ENCODE results near the gene STRN. TPM values are rescaled to one million over a fixed set of nuclear protein-coding genes. Genes with fewer than 3 reads are reported as not detected.
"Not testable (repeated sequence)": the region's sequence is repeated elsewhere in the genome, so short reads cannot be mapped to it uniquely, and the experiment has no call there.

STRN gene
- total RNA-seq, 2 donors from 2014 or later = 44.0 to 50.6 TPM

DNA sequence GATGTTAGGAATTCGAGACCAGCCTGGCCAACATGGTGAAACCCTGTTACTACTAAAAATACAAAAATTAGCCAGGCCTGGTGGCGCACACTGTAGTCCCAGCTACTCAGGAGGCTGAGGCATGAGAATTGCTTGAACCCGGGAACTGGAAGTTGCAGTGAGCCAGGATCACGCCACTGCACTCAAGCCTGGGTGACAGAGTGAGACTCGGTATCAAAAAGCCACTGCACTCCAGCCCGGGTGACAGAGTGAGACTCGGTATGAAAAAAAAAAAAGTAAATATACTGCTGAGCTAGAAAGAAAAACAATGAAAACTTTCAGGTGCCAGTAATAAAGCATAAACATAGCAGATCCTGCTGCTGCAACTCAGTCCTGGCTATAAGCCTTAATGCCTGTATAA is 73.5 kb downstream of the STRN start:
- Mint-ChIP-seq H3K27me3 (ENCODE audit: insufficient read depth) (no peaks in the 10 kb centered on the region), H3K4me3 (no peak overlapping the region), H3K27ac (no peak overlapping the region), H3K9me3 (no peaks in the 10 kb centered on the region), H3K4me1 (no peaks in the 10 kb centered on the region), H3K36me3 (ENCODE audit: low read depth) (peaks cover 32% of the 10 kb centered on the region)
- Histone ChIP-seq H3K4me3 (ENCODE audit: low read length) (no peak overlapping the region), H3K4me1 (ENCODE audit: control insufficient read depth, insufficient read depth, low read length) (no peaks in the 10 kb centered on the region), H3K9ac (ENCODE audit: extremely low read depth, low read length, poor library complexity, severe bottlenecking) (no peak overlapping the region), H3K27me3 (ENCODE audit: control insufficient read depth, insufficient read depth, low read length, poor library complexity, severe bottlenecking) (no peaks in the 10 kb centered on the region), H3K36me3 (ENCODE audit: control insufficient read depth, insufficient read depth, low read length) (peaks cover 43% of the 10 kb centered on the region), H3K27ac (ENCODE audit: low read depth, low read length) (no peak overlapping the region), H3K9me3 (ENCODE audit: control insufficient read depth, low read length) (no peaks in the 10 kb centered on the region)
- no peak for DNase-seq
- WGBS, 2 experiments (ENCODE audit: insufficient coverage in 1 of 2, insufficient read length in 1 of 2) = 94 to 97% methylated on average over 7 of the region's 7 CpGs
- TF ChIP-seq, protein P1, sequence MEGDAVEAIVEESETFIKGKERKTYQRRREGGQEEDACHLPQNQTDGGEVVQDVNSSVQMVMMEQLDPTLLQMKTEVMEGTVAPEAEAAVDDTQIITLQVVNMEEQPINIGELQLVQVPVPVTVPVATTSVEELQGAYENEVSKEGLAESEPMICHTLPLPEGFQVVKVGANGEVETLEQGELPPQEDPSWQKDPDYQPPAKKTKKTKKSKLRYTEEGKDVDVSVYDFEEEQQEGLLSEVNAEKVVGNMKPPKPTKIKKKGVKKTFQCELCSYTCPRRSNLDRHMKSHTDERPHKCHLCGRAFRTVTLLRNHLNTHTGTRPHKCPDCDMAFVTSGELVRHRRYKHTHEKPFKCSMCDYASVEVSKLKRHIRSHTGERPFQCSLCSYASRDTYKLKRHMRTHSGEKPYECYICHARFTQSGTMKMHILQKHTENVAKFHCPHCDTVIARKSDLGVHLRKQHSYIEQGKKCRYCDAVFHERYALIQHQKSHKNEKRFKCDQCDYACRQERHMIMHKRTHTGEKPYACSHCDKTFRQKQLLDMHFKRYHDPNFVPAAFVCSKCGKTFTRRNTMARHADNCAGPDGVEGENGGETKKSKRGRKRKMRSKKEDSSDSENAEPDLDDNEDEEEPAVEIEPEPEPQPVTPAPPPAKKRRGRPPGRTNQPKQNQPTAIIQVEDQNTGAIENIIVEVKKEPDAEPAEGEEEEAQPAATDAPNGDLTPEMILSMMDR (conservative IDR thresholded peaks at IDR 0.05) = no peak

DNA sequence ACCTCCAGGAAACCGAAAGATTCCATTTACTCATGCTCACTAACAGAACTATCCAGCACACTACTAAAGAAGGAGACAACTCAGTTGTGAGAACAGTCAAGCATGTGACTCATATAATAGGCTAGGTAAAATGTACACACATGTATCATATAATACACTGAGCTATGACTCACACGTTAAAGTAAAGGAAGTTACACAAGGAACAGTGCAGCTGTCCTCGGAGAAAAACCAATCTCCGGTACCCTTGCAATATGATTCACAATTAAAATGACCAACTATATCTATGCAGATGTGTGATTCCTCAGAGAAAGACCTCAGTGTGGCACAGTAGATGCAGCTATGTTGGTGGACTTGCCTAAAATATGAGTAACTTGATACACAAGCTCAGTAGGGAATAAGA is 76.5 kb downstream of the STRN start:
- H3K27me3 Mint-ChIP-seq (ENCODE audit: insufficient read depth) = no peaks in the 10 kb centered on the region
- 93 to 97% methylated on average over 4 of the region's 4 CpGs for WGBS, 2 experiments (ENCODE audit: insufficient coverage in 1 of 2, insufficient read length in 1 of 2)
- no peak overlapping the region for H3K4me3 ChIP-seq (ENCODE audit: low read length)

DNA sequence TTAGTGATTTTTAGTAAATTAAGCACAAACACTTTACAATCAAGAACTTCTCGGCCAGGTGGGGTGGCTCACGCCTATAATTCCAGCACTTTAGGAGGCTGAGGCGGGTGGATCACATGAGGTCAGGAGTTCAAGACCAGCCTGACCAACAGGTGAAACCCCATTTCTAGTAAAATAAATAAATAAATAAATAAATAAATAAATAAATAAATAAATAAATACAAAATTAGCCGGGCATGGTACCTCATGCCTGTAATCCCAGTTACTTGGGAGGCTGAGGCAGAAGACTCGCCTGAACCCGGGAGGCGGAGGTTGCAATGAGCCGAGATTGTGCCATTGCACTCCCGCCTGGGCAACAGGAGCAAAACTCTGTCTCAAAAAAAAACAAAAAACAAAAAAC is 79.2 kb downstream of the STRN start:
- not testable (repeated sequence) for H3K4me3 Mint-ChIP-seq; H3K27ac ChIP-seq (ENCODE audit: low read depth, low read length); H3K4me1 Mint-ChIP-seq; DNase-seq; H3K4me1 ChIP-seq (ENCODE audit: control insufficient read depth, insufficient read depth, low read length); H3K27me3 Mint-ChIP-seq (ENCODE audit: insufficient read depth); H3K9me3 ChIP-seq (ENCODE audit: control insufficient read depth, low read length); H3K27ac Mint-ChIP-seq; H3K9ac ChIP-seq (ENCODE audit: extremely low read depth, low read length, poor library complexity, severe bottlenecking); H3K27me3 ChIP-seq (ENCODE audit: control insufficient read depth, insufficient read depth, low read length, poor library complexity, severe bottlenecking); H3K9me3 Mint-ChIP-seq; H3K4me3 ChIP-seq (ENCODE audit: low read length)
- WGBS, 2 experiments (ENCODE audit: insufficient coverage in 1 of 2, insufficient read length in 1 of 2) = 98 to 100% methylated on average over 2 to 9 of the region's 9 CpGs
- H3K36me3 ChIP-seq (ENCODE audit: control insufficient read depth, insufficient read depth, low read length) = peaks cover 43% of the 10 kb centered on the region
- peaks cover 34% of the 10 kb centered on the region for H3K36me3 Mint-ChIP-seq (ENCODE audit: low read depth)

More for the DNA sequence above, 76.5 kb downstream of the STRN start:
- H3K4me1 ChIP-seq (ENCODE audit: control insufficient read depth, insufficient read depth, low read length) = no peaks in the 10 kb centered on the region
- H3K9ac ChIP-seq (ENCODE audit: extremely low read depth, low read length, poor library complexity, severe bottlenecking) = no peak overlapping the region
- H3K27me3 ChIP-seq (ENCODE audit: control insufficient read depth, insufficient read depth, low read length, poor library complexity, severe bottlenecking) = no peaks in the 10 kb centered on the region
- H3K27ac ChIP-seq (ENCODE audit: low read depth, low read length) = no peak overlapping the region
- Mint-ChIP-seq H3K4me3 (no peak overlapping the region), H3K9me3 (no peaks in the 10 kb centered on the region), H3K4me1 (no peaks in the 10 kb centered on the region), H3K27ac (no peak overlapping the region), H3K36me3 (ENCODE audit: low read depth) (peaks cover 28% of the 10 kb centered on the region)
- H3K9me3 ChIP-seq (ENCODE audit: control insufficient read depth, low read length) = no peaks in the 10 kb centered on the region
- TF ChIP-seq, protein P1 (conservative IDR thresholded peaks at IDR 0.05) = no peak
- H3K36me3 ChIP-seq (ENCODE audit: control insufficient read depth, insufficient read depth, low read length) = peaks cover 47% of the 10 kb centered on the region
- DNase-seq = no peak

DNA sequence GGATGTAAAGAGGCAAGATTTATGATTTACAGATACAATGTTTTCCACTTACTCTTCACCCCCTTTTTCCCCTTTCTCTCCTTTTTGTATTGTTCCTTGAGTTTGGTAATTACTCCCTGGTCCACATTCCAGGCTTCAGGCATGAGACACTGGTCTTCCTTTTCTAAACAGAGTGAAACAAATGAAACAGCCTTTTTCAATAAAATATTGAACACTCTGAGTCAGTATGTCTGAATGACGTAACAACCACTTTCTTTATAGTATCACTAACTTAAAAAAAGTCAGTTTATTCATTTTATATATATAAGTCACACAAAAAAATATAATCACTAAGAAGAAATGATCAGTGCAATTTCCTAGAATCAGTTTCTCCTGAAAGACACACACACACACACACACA is 79.7 kb downstream of the STRN start:
- Mint-ChIP-seq H3K9me3 (no peaks in the 10 kb centered on the region), H3K27ac (no peak overlapping the region), H3K27me3 (ENCODE audit: insufficient read depth) (no peaks in the 10 kb centered on the region), H3K4me1 (no peaks in the 10 kb centered on the region), H3K4me3 (no peak overlapping the region), H3K36me3 (ENCODE audit: low read depth) (peaks cover 36% of the 10 kb centered on the region)
- DNase-seq = no peak
- Histone ChIP-seq H3K36me3 (ENCODE audit: control insufficient read depth, insufficient read depth, low read length) (peaks cover 42% of the 10 kb centered on the region), H3K9ac (ENCODE audit: extremely low read depth, low read length, poor library complexity, severe bottlenecking) (no peak overlapping the region), H3K4me1 (ENCODE audit: control insufficient read depth, insufficient read depth, low read length) (no peaks in the 10 kb centered on the region), H3K9me3 (ENCODE audit: control insufficient read depth, low read length) (no peaks in the 10 kb centered on the region), H3K4me3 (ENCODE audit: low read length) (no peak overlapping the region), H3K27me3 (ENCODE audit: control insufficient read depth, insufficient read depth, low read length, poor library complexity, severe bottlenecking) (no peaks in the 10 kb centered on the region), H3K27ac (ENCODE audit: low read depth, low read length) (no peak overlapping the region)
- WGBS, 2 experiments (ENCODE audit: insufficient coverage in 1 of 2, insufficient read length in 1 of 2) = 100% methylated on average over 1 of the region's 1 CpG; no CpG with 5 or more reads in 1 of the 2 experiments
- TF ChIP-seq, protein P1 (conservative IDR thresholded peaks at IDR 0.05) = no peak
